Fibroblast of peridontal ligament (primary cell): ENCODE data around the gene PKDCC.

ENCODE experiments used
- DNase-seq: peaks from one replicate; pipeline ENCODE4 v3.0.0-alpha.2; 2010; ENCODE audit errors: extremely low read depth

Gene PKDCC

DNA sequence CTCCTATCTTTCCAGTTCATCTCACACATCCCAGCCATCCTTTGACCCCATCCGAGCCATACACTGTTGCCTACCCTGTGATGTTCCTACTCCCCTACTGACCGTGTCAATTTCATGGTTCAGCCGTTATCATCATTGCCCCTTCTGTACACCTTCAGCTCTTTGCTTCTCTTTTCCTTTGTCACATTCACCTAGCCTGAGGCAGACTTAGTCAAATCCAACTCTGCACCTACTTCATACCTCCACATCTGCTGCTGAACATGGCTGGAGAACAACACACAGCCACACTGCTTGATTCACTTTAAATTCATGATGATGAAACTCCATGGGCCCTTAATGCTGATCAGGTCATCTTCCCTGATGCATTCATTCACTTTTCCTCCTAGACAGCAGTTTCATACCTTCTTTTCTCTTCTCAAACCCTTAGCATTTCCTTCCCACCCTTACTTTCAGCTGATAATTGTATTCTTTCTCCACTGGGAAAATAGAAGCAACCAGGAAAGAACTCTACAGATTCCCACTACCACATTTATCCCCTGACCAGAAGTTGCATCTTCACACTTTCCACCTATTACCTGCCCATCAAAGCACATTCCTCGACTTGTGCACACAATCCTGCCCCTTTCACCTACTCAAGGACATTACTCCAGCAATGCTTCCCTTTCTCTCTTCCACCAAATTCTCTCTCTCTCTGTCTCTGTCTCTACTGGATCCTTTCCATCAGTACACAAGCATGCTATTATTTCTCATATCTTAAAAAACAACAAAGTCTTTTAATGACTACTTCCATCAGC lies 59.6 kb downstream of the PKDCC start:
- DNase-seq: no peak
